Glomerular visceral epithelial cell (primary cell): ENCODE results near the gene SSUH2.
"Not testable (repeated sequence)": the region's sequence is repeated elsewhere in the genome, so short reads cannot be mapped to it uniquely, and the experiment has no call there.

Source experiments
- DNase-seq: peaks from one replicate; pipeline ENCODE4 v3.0.0-alpha.2; 2016; ENCODE audit errors: extremely low spot score

Gene SSUH2

GRCh38 chr3:8581373-8581772 is 63.2 kb downstream of the SSUH2 start:
- no peak for DNase-seq

DNA sequence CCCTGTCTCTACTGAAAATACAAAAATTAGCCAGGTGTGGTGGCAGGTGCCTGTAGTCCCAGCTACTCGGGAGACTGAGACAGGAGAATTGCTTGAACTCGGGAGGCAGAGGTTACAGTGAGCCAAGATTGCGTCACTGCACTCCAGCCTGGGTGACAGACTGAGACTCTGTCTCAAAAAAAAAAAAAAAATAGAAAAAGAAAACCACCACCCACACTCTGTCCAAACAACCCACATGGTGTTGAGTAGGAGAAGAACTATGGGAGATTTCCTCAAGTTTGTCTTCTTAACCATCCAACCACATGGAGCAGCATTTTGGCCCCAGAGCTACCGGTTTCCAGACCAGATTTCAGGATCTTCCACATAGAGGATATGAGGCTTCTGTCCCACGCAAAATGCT is 64.2 kb downstream of the SSUH2 start:
- DNase-seq, result not testable (repeated sequence)

GRCh38 chr3:8579943-8580342 is 64.7 kb downstream of the SSUH2 start:
- DNase-seq, result no peak

- DNase-seq, result peak; percentile 9
Measured at GRCh38 chr3:8579096-8579495, 65.5 kb downstream of the SSUH2 start.

- no peak for DNase-seq
Measured at GRCh38 chr3:8578282-8578681, 66.3 kb downstream of the SSUH2 start.

DNA sequence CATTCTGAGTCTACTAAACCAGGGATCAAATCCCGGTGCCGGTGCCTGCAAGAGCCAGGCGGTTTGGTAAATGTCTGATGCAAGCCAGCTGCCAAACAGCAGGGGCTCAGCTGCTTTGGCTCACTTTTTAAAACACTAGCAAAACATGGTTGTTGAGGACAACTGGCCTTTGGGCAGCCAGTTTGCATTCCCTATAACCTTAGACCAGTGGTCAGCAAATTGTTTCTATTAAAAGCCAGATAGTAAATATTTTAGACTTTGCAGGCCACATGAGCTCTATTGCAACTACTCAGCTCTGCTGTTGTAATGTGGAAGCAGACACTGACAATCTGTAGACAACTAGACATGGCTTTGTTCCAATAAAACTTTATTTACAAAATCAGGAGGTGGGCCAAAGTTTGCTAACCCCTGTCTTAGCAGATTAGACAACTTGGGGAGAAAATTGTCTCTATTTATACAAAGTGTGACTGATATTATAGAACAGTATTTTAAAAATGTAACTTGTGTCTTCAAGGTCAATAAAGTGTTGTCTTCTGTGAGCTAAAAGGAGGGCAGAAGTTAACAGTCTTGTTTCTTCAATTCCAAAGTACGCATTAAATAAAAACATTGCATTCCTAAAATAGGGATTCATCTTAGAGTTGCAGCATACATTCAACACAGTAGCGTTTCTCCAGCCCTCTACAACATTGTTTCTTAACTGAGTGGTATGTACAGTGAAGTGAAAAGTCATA is 67.6 kb downstream of the SSUH2 start:
- no peak for DNase-seq

GRCh38 chr3:8576436-8576835 is 68.2 kb downstream of the SSUH2 start:
- DNase-seq, result no peak

DNA sequence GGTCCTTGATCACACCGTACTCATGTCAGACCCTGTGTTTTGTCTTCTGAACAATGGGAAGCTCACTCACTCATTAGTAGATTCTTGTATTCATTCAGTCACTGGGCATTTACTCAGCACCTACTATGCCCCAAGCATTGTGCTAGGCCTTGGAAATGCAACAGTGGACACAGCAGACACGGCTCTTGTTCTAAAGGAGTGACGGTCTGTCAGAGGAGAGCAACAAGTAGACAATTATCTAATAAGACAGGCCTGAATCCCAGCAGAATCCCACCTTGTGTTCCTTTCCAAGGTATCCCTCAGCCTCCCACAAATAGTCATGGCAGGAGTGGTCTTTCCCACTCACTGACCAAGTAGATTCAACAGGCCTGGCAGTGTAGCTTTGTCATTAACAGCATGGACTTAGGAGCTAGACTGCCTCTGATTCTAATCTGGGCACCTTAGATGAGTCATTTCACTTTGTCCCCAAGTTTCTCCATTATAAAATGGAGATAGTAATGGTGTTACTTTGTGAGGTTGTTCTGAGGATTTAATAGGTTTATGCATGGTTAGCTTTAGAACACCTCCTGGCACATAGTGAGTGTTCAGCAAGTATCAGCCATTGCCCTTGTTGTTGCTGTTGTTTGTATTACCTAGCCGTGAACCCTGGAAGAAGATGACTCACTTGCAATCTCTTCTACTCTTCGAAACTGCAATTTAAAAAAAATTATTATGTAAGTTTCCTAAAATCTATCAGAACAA is 69.1 kb downstream of the SSUH2 start:
- no peak for DNase-seq

DNA sequence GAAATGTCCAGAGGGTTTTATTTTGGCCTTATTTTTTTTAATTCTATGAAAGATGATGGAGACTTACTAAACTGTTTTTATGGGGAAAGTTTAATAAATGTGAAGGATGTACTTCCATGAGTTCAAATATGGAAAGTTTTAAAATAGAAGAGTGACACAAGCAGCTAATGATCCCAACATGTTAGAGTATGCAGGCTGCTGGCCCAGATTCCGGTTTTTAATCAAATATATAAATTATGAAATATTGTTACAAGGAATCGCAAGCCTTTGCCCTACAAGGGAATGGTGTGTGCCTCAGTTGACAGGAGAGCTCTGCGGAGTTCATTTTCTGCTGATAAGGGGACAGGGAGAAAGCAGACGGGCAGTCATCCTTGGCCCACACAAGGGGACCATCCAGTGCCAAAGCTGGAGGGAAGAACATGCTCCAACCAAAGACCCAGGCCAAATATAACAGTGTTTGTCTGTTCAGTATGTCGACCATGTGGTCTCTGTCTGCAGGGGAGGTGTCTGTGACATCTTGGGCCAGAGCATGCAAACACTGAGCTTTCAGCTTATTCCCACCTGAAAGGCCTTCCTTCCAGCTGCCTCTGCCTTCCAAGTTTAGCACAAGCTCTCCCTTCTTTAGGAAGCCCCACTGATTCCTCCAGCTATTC is 69.8 kb downstream of the SSUH2 start:
- DNase-seq, result no peak

DNA sequence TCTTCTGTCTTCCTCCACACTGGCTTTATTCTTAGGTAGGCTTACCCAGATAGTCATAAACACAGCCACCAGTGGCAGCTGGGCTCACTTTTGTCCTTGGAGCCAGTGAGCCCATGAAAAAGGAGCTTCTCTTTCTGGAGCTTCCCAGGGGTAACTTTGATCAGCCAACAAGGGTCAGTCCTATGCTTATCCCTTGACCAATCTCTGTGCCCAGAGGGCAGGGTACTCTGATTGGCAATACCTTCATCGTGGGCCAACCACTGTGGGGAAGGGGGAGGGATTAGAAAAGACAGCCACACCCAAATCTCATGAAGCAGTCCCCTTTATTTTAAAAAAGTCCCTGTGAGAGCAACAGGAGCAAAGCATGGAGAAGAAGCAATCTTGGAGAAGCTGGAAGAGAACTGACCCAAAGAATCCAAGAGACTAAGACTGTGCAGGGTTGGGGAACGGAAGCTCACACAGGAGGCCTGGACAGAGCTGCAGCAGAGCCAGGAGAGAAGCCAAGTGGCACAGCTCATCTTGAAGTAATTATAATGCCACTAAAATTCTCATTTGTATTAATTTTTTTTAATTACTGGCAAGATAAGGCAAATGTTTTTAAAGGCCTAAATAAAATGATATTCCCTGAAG is 70.4 kb downstream of the SSUH2 start:
- no peak for DNase-seq

DNA sequence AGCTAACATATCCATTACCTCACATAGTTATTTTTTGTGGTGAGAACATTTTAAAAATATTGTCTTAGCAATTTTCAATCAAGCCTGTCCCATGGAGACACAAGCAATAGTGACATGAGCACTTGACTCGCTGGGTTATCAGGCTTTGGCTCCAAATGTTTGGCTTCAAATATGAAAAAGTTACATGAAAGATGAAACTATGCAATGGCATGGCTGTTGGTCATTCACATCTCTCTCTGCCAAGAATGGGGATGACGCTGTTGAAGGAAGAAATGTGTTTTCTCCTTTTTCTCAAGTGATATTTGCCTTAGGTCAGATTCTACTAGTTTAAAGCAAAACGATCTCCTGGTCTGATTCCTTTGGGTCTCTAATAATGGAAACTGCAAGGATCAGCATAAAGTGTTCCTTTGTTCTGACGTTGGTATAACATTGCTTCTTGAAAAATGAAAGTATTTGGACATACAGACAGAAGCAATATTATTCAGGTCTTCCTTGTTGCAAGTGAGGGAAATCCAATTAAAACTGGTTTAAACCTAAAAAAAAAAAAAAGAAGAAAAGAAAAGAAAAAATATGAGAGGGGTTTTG is 71.2 kb downstream of the SSUH2 start:
- no peak for DNase-seq

DNA sequence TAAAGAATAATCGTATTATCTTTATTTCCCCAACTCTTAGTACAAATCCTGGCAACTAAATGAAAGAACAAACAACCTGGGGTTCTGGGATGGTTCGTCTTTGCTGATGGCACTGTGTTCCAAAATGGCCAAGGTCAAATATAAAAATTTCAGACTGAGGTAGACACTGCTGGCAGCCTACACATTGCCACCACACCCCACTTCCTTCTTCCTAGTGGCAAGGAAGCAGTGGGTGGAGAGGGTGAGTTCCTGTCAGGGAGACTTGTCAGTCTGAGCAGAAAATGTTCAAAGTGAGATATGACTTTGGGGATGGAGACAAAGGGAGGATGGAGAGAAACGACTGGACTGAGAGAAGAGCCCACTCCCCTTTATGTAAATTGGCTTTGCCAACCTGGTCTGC is 73.3 kb downstream of the SSUH2 start:
- no peak for DNase-seq
